SK-N-MC (cell line): Measurements from ENCODE around the gene FAM200B.

Experiments
- EZH2 ChIP-seq: fragments of 200-600 bp; sonication (generic); IDR thresholded peaks from one replicate; pipeline ENCODE4 v1.6.1; 2017; ENCODE audit warnings: antibody characterized with exemption
- FOXP2 ChIP-seq: optimal IDR thresholded peaks from 2 replicates; pipeline ENCODE3; 2011; ENCODE audit warnings: mild to moderate bottlenecking, moderate library complexity; ENCODE audit not compliant: insufficient read depth; ENCODE audit errors: extremely low read length, control extremely low read depth
- POLR2AphosphoS5 ChIP-seq: IDR thresholded peaks from 2 replicates; pipeline ENCODE4 v1.6.1; 2012; ENCODE audit warnings: mild to moderate bottlenecking, low read depth, low read length, borderline replicate concordance

GRCh38 chr4:15703439-15703838, 21.8 kb downstream of the FAM200B start:
- TF ChIP-seq EZH2, result no peak
- TF ChIP-seq POLR2AphosphoS5, result no peak
- TF ChIP-seq FOXP2, result no peak
